H1 (cell line): ENCODE measurements around the gene CRIP1. TPM values are rescaled to one million over a fixed set of nuclear protein-coding genes. Genes with fewer than 3 reads are reported as not detected.

Experiments used
- TAF7 ChIP-seq: optimal IDR thresholded peaks from 2 replicates; pipeline ENCODE3; 2011; ENCODE audit warnings: low read depth, mild to moderate bottlenecking, inconsistent platforms, low read length, moderate library complexity, borderline replicate concordance
- polyA plus RNA-seq, 7 experiments: library from polyadenylated mRNA; depleted of rRNA in 3 of 7; stranded (reverse) in 5 of 7; unstranded in 2 of 7; fragments of >200 nt in 5 of 7; fragments of 200-250 nt in 2 of 7; gene quantifications; 1 replicate in 5 of 7; 2 replicates in 1 of 7; 4 replicates in 1 of 7; pipeline versions ENCODE4 v1.2.1 to v1.2.3, GENCODE V29; 2011 to 2013; ENCODE audit warnings: missing spikeins in 2 of 7, mixed read lengths in 2 of 7
- total RNA-seq: library from RNA; stranded (reverse); fragmentation: NEBNext Ultra II Directional; extraction: Animal tissue kit (Norgen Biotek cat#: 25700); gene quantifications from 2 replicates; pipeline ENCODE4 v1.2.1, GENCODE V29; 2021

The CRIP1 gene
- total and polyA plus RNA-seq, 2 of the 8 experiments (the other 6 are each of a cell fraction or from before 2014, with no cell fraction given) = 1.2 to 2.2 TPM

DNA sequence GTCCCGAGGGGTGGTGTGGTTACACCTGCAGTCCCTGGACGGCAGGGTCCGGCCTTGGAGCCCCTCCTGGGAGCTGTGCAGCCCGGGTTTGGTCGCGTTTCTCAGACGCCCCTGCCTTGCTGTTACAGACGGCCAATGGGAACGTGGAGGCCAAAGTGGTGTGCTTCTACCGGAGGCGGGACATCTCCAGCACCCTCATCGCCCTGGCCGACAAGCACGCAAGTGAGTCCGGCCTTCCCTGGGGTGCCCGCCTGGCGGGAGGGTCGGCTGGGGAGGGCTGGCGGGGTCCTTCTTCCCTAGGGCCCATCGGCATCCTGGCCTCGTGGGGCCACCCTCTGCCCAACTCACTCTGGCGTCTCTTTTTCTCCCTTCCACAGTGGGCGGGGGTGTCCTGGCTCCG lies 41.4 kb upstream of the CRIP1 start (continued):
- TF ChIP-seq TAF7 = no peak
